ENCODE measurements around the gene SERAC1. TPM values are rescaled to one million over a fixed set of nuclear protein-coding genes. Genes with fewer than 3 reads are reported as not detected.

The SERAC1 gene
- total and polyA plus RNA-seq, 4 donors: 3.1 to 10.1 (median 4.8) TPM

DNA sequence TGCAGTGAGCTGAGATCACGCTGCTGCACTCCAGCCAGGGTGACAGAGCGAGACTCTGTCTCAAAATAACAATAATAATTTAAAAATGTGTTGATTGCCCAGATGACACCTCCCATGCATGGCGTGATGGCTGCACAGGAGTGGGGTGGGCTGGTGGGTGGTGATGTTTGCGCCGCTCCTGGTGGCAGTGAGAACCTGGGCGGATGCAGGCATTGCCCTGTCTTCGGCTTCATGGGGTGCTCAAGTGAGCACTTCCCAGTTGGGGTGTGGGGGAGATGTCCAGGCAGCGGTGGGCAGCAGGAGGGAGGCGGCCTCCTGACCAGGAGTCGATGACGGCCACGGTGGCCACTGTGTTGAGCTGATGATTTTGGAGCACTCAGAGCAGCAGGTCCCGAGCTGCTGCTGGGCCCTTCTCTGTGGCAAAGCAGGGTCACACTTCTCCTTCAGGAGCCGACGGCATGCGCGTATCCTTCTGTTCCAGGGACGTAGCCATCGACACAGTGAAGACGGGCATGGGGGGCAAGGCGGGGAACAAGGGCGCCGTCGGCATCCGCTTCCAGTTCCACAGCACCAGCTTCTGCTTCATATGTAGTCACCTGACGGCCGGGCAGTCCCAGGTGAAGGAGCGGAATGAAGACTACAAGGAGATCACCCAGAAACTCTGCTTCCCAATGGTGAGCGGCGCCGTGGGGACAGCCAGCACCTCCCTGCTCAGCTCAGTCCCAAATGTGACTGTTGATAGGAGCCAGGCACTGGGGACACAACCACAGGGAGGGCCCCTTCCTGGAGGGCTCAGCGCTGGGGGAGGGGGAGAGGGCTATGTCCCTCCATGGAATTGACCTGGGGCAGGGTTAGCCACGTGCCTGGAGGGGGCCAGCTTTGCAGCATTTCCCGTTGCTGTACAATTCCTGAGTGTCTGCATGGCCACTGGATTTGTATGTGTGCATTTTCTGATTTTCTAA lies 96.7 kb downstream of the SERAC1 start:
- no peaks in the 10 kb centered on the region for H3K9me3 ChIP-seq (ENCODE audit: control insufficient read depth in 4 of 4, insufficient read depth in 3 of 4, low read length in 3 of 4)
- DNase-seq (no peak), ATAC-seq (ENCODE audit: insufficient read depth, low FRiP score) (no peak)
- no peak overlapping the region for H3K9ac ChIP-seq (ENCODE audit: insufficient read depth in 1 of 2, low read length in 2 of 2)
- peak overlapping the region in 1 of 2 donors; percentile 8 for H3K27ac ChIP-seq (ENCODE audit: low read depth in 1 of 2, low read length in 1 of 2)
- no peak overlapping the region for H3K4me3 ChIP-seq
- WGBS, 2 donors: 89 to 92% methylated on average over 34 of the region's 34 CpGs
- TF ChIP-seq, protein P1, sequence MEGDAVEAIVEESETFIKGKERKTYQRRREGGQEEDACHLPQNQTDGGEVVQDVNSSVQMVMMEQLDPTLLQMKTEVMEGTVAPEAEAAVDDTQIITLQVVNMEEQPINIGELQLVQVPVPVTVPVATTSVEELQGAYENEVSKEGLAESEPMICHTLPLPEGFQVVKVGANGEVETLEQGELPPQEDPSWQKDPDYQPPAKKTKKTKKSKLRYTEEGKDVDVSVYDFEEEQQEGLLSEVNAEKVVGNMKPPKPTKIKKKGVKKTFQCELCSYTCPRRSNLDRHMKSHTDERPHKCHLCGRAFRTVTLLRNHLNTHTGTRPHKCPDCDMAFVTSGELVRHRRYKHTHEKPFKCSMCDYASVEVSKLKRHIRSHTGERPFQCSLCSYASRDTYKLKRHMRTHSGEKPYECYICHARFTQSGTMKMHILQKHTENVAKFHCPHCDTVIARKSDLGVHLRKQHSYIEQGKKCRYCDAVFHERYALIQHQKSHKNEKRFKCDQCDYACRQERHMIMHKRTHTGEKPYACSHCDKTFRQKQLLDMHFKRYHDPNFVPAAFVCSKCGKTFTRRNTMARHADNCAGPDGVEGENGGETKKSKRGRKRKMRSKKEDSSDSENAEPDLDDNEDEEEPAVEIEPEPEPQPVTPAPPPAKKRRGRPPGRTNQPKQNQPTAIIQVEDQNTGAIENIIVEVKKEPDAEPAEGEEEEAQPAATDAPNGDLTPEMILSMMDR (IDR thresholded peaks at IDR 0.05; ENCODE audit: control extremely low read depth, extremely low read depth): no peak
- H3K4me1 ChIP-seq (ENCODE audit: control insufficient read depth in 5 of 5, insufficient read depth in 5 of 5, low read length in 5 of 5): peaks cover 0 to 8% (median 0%) of the 10 kb centered on the region in 5 donors
- H3K36me3 ChIP-seq (ENCODE audit: control insufficient read depth in 4 of 4, insufficient read depth in 4 of 4, low read length in 4 of 4): peaks cover 0 to 7% (median 2%) of the 10 kb centered on the region in 4 donors
- no peaks in the 10 kb centered on the region for H3K27me3 ChIP-seq (ENCODE audit: control insufficient read depth in 3 of 3, insufficient read depth in 3 of 3, low read length in 2 of 3)

DNA sequence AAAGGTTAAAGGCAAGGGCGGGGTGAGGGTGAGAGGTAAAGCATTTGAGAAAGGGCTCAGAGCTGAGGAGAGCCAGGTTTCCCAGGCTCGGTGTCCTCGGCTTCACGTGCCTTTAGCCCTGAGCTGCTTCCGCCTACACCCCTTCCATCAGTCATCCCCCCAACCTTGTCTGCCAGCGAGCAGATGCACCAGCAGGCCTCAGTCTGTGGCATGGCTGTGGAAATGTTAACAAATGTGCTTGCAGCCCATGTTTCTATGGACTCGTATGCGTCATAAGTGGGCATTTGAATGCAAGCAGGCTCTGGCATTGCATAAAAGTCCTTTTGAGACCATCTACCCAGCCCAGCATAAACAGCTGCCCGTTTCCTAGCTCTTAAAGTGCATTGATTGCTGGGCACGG lies 97.5 kb downstream of the SERAC1 start:
- no peak for DNase-seq
- ATAC-seq (ENCODE audit: insufficient read depth, low FRiP score): no peak
- Histone ChIP-seq H3K4me3 (no peak overlapping the region), H3K27me3 (ENCODE audit: control insufficient read depth in 3 of 3, insufficient read depth in 3 of 3, low read length in 2 of 3) (no peaks in the 10 kb centered on the region), H3K27ac (ENCODE audit: low read depth in 1 of 2, low read length in 1 of 2) (peak overlapping the region; percentile 6 to 49), H3K9me3 (ENCODE audit: control insufficient read depth in 4 of 4, insufficient read depth in 3 of 4, low read length in 3 of 4) (no peaks in the 10 kb centered on the region), H3K9ac (ENCODE audit: insufficient read depth in 1 of 2, low read length in 2 of 2) (no peak overlapping the region), H3K36me3 (ENCODE audit: control insufficient read depth in 4 of 4, insufficient read depth in 4 of 4, low read length in 4 of 4) (peaks cover 0 to 8% (median 2%) of the 10 kb centered on the region in 4 donors), H3K4me1 (ENCODE audit: control insufficient read depth in 5 of 5, insufficient read depth in 5 of 5, low read length in 5 of 5) (peaks cover 0 to 8% (median 0%) of the 10 kb centered on the region in 5 donors)
- TF ChIP-seq, protein P1 (IDR thresholded peaks at IDR 0.05; ENCODE audit: control extremely low read depth, extremely low read depth): no peak
- 97 to 98% methylated on average over 10 of the region's 10 CpGs for WGBS, 2 donors

DNA sequence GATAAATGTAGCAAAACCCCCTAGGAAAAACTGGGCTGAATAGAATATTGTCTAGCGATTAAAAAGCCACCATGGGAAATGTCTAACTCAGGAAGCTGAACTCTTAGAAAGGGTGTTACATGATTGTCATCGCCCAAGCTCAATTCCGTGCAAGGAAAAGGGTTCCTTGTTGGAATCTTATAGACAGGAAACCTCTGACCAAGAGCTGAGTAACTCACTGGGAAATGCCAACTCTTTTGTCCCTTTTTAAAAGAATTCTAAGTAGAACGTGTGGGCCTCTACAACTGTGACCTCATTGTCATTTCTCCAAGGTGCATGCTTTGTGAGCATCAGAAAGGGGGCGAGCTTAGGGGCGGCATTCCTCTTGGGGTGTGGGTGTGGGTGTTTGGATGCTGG lies 98.3 kb downstream of the SERAC1 start:
- Histone ChIP-seq H3K36me3 (ENCODE audit: control insufficient read depth in 4 of 4, insufficient read depth in 4 of 4, low read length in 4 of 4) (peaks cover 0 to 10% (median 2%) of the 10 kb centered on the region in 4 donors), H3K27ac (ENCODE audit: low read depth in 1 of 2, low read length in 1 of 2) (peak overlapping the region; percentile 26 to 49), H3K27me3 (ENCODE audit: control insufficient read depth in 3 of 3, insufficient read depth in 3 of 3, low read length in 2 of 3) (no peaks in the 10 kb centered on the region), H3K9me3 (ENCODE audit: control insufficient read depth in 4 of 4, insufficient read depth in 3 of 4, low read length in 3 of 4) (peaks cover 0 to under 1% (median 0%) of the 10 kb centered on the region in 4 donors), H3K4me1 (ENCODE audit: control insufficient read depth in 5 of 5, insufficient read depth in 5 of 5, low read length in 5 of 5) (peaks cover 0 to 8% (median 0%) of the 10 kb centered on the region in 5 donors), H3K4me3 (no peak overlapping the region), H3K9ac (ENCODE audit: insufficient read depth in 1 of 2, low read length in 2 of 2) (no peak overlapping the region)
- DNase-seq (no peak), ATAC-seq (ENCODE audit: insufficient read depth, low FRiP score) (no peak)
- TF ChIP-seq, protein P1 (IDR thresholded peaks at IDR 0.05; ENCODE audit: control extremely low read depth, extremely low read depth): no peak
- 78 to 88% methylated on average over 6 of the region's 6 CpGs for WGBS, 2 donors

All from lung (tissue), 12 donors.